Neural cell (in vitro differentiated cells): Measurements from ENCODE around the gene TMEM232. TPM values are rescaled to one million over a fixed set of nuclear protein-coding genes. Genes with fewer than 3 reads are reported as not detected.

ENCODE experiments used
- H2AFZ ChIP-seq: fragments of 200-600, 300-800 bp; sonication (generic), shearing (Covaris generic); 2 replicates; pipeline ENCODE4 v1.6.0; 2014; ENCODE audit warnings: low read depth, mild to moderate bottlenecking, antibody characterized with exemption, low read length, moderate library complexity
- H3F3A ChIP-seq: fragments of 200-600 bp; shearing (Covaris generic); 2 replicates; pipeline ENCODE4 v1.6.1; 2016; ENCODE audit warnings: mild to moderate bottlenecking, moderate library complexity, mixed read lengths, antibody characterized with exemption, low read length; ENCODE audit not compliant: insufficient read depth, poor library complexity, severe bottlenecking
- H3K27ac ChIP-seq: fragments of 200-600, 300-800 bp; sonication (generic), shearing (Covaris generic); 2 replicates; pipeline ENCODE4 v1.5.1; 2014; ENCODE audit warnings: mild to moderate bottlenecking, low read length, moderate library complexity
- H3K27me3 ChIP-seq: fragments of 300-800, 200-600 bp; sonication (generic), shearing (Covaris generic); 2 replicates; pipeline ENCODE4 v1.6.0; 2014; ENCODE audit warnings: mild to moderate bottlenecking, low read depth, low read length, moderate library complexity; ENCODE audit not compliant: insufficient read depth
- H3K36me3 ChIP-seq: fragments of 300-800, 200-600 bp; sonication (generic), shearing (Covaris generic); 2 replicates; pipeline ENCODE4 v1.5.1; 2014; ENCODE audit warnings: mild to moderate bottlenecking, antibody characterized with exemption, low read length, moderate library complexity; ENCODE audit not compliant: insufficient read depth
- H3K4me2 ChIP-seq: fragments of 300-800, 200-600 bp; sonication (generic), shearing (Covaris generic); 2 replicates; pipeline ENCODE4 v1.6.0; 2014; ENCODE audit warnings: mild to moderate bottlenecking, low read length
- H3K4me3 ChIP-seq: fragments of 300-800, 200-600 bp; sonication (generic), shearing (Covaris generic); 2 replicates; pipeline ENCODE4 v1.5.1; 2014; ENCODE audit warnings: mild to moderate bottlenecking, low read length, moderate library complexity
- H3K79me2 ChIP-seq: fragments of 200-600 bp; shearing (Covaris generic); replicated peaks from 2 replicates; pipeline ENCODE4 v1.6.0; 2014; ENCODE audit warnings: mild to moderate bottlenecking, low read length, moderate library complexity; ENCODE audit not compliant: insufficient read depth
- H3K9ac ChIP-seq: fragments of 300-800, 200-600 bp; sonication (generic), shearing (Covaris generic); 2 replicates; pipeline ENCODE4 v1.6.1; 2016; ENCODE audit warnings: mild to moderate bottlenecking, low read length, mixed read lengths
- H3K9me2 ChIP-seq: fragments of 200-600 bp; shearing (Covaris generic); 2 replicates; pipeline ENCODE4 v1.6.1; 2016; ENCODE audit warnings: mild to moderate bottlenecking, low read length, mixed read lengths; ENCODE audit not compliant: insufficient read depth
- H3K9me3 ChIP-seq: fragments of 200-600, 300-800 bp; sonication (generic), shearing (Covaris generic); 2 replicates; pipeline ENCODE4 v1.6.1; 2016; ENCODE audit warnings: mild to moderate bottlenecking, mixed run types, low read length, moderate library complexity, mixed read lengths
- H4K20me1 ChIP-seq: fragments of 200-600 bp; shearing (Covaris generic); 2 replicates; pipeline ENCODE4 v1.6.1; 2016; ENCODE audit warnings: mild to moderate bottlenecking, mixed run types; ENCODE audit not compliant: insufficient read depth
- EP300 ChIP-seq: fragments of 450-650 bp; conservative IDR thresholded peaks from 2 replicates; pipeline ENCODE4 v1.6.1; 2014; ENCODE audit warnings: antibody characterized with exemption, mild to moderate bottlenecking, moderate library complexity; ENCODE audit not compliant: poor library complexity, severe bottlenecking
- EZH2 ChIP-seq: fragments of 200-600, 300-800 bp; shearing (Covaris generic), sonication (generic); IDR thresholded peaks from 2 replicates; pipeline ENCODE4 v1.6.1; 2014; ENCODE audit warnings: antibody characterized with exemption, low read length, borderline replicate concordance, mild to moderate bottlenecking; ENCODE audit not compliant: insufficient read depth, poor library complexity, severe bottlenecking
- MXI1 ChIP-seq: fragments of 450-650 bp; conservative IDR thresholded peaks from 2 replicates; pipeline ENCODE4 v1.6.1; 2014; ENCODE audit warnings: antibody characterized with exemption, mild to moderate bottlenecking; ENCODE audit not compliant: poor library complexity, severe bottlenecking
- POLR2AphosphoS5 ChIP-seq: IDR thresholded peaks from 2 replicates; pipeline ENCODE4 v1.6.1; 2012
- RAD21 ChIP-seq: fragments of 450-650 bp; conservative IDR thresholded peaks from 2 replicates; pipeline ENCODE4 v1.6.1; 2014; ENCODE audit warnings: antibody characterized with exemption, mild to moderate bottlenecking, moderate library complexity
- REST ChIP-seq: IDR thresholded peaks from 2 replicates; pipeline ENCODE4 v1.6.1; 2012; ENCODE audit warnings: borderline replicate concordance
- SMC3 ChIP-seq: fragments of 450-650 bp; conservative IDR thresholded peaks from 2 replicates; pipeline ENCODE4 v1.6.1; 2014; ENCODE audit warnings: antibody characterized with exemption, mild to moderate bottlenecking, moderate library complexity; ENCODE audit not compliant: poor library complexity
- TAF1 ChIP-seq: IDR thresholded peaks from 2 replicates; pipeline ENCODE4 v1.6.1; 2012; ENCODE audit warnings: low read depth
- polyA plus RNA-seq: library from polyadenylated mRNA; depleted of rRNA; stranded (reverse); fragments of >200 nt; gene quantifications from 2 replicates; pipeline ENCODE4 v1.2.3, GENCODE V29; 2014
- TF ChIP-seq, protein P1 (sequence below): fragments of 450-650 bp; IDR thresholded peaks from 2 replicates; pipeline ENCODE4 v1.5.1; 2014; ENCODE audit warnings: antibody characterized with exemption, mild to moderate bottlenecking, moderate library complexity; ENCODE audit not compliant: poor library complexity, severe bottlenecking

Gene TMEM232
- polyA plus RNA-seq, 1 donor from 2014 or later: 7.4 TPM

- Histone ChIP-seq H3F3A (no peaks in the 10 kb centered on the region), H3K9me2 (no peaks in the 10 kb centered on the region), H3K9ac (no peak overlapping the region), H3K4me3 (no peak overlapping the region), H3K27ac (no peak overlapping the region), H3K9me3 (no peaks in the 10 kb centered on the region), H4K20me1 (no peaks in the 10 kb centered on the region), H3K79me2 (no peaks in the 10 kb centered on the region), H3K36me3 (no peaks in the 10 kb centered on the region), H2AFZ (no peak overlapping the region), H3K27me3 (no peaks in the 10 kb centered on the region), H3K4me2 (no peak overlapping the region)
- no peak for TF ChIP-seq POLR2AphosphoS5
- no peak for TF ChIP-seq RAD21
- TF ChIP-seq REST: no peak
- TF ChIP-seq, protein P1, sequence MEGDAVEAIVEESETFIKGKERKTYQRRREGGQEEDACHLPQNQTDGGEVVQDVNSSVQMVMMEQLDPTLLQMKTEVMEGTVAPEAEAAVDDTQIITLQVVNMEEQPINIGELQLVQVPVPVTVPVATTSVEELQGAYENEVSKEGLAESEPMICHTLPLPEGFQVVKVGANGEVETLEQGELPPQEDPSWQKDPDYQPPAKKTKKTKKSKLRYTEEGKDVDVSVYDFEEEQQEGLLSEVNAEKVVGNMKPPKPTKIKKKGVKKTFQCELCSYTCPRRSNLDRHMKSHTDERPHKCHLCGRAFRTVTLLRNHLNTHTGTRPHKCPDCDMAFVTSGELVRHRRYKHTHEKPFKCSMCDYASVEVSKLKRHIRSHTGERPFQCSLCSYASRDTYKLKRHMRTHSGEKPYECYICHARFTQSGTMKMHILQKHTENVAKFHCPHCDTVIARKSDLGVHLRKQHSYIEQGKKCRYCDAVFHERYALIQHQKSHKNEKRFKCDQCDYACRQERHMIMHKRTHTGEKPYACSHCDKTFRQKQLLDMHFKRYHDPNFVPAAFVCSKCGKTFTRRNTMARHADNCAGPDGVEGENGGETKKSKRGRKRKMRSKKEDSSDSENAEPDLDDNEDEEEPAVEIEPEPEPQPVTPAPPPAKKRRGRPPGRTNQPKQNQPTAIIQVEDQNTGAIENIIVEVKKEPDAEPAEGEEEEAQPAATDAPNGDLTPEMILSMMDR: no peak
- TF ChIP-seq EP300: no peak
- TF ChIP-seq SMC3: no peak
- TF ChIP-seq TAF1: no peak
- no peak for TF ChIP-seq MXI1
- TF ChIP-seq EZH2: no peak
Measured at GRCh38 chr5:110753600-110753999, 27.1 kb upstream of the TMEM232 start.

- no peaks in the 10 kb centered on the region for H3F3A ChIP-seq
- no peaks in the 10 kb centered on the region for H3K9me2 ChIP-seq
- no peaks in the 10 kb centered on the region for H3K9me3 ChIP-seq
- no peaks in the 10 kb centered on the region for H3K79me2 ChIP-seq
- H3K4me2 ChIP-seq: no peak overlapping the region
- H3K36me3 ChIP-seq: no peaks in the 10 kb centered on the region
- TF ChIP-seq REST: no peak
- TF ChIP-seq, protein P1: no peak
- TF ChIP-seq SMC3: no peak
- TF ChIP-seq TAF1: no peak
- TF ChIP-seq RAD21: no peak
- TF ChIP-seq MXI1: no peak
- no peak for TF ChIP-seq EP300
- no peak for TF ChIP-seq POLR2AphosphoS5
- no peak for TF ChIP-seq EZH2
- no peak overlapping the region for H3K9ac ChIP-seq
- no peaks in the 10 kb centered on the region for H3K27me3 ChIP-seq
- no peak overlapping the region for H2AFZ ChIP-seq
- H3K4me3 ChIP-seq: no peak overlapping the region
- no peaks in the 10 kb centered on the region for H4K20me1 ChIP-seq
- H3K27ac ChIP-seq: no peak overlapping the region
Measured at GRCh38 chr5:110752953-110753352, 26.5 kb upstream of the TMEM232 start.
